Gastrocnemius medialis (tissue), 4 donors: ENCODE data around the gene FRK. TPM values are rescaled to one million over a fixed set of nuclear protein-coding genes. Genes with fewer than 3 reads are reported as not detected.

ENCODE experiments used
- ATAC-seq, 2 donors: fragments of 150-250 bp; one replicate each; pipeline ENCODE4 v1.9.1; 2016
- DNase-seq, 2 donors: peaks; one replicate each; pipeline ENCODE4 v3.0.0-alpha.2; 2019
- H3K27ac ChIP-seq, 4 donors: fragments of 200-600 bp; sonication (generic); 1 replicate in 1 of 4; 2 replicates in 3 of 4; pipeline ENCODE4 v1.5.1; 2016 to 2018; ENCODE audit warnings: mild to moderate bottlenecking in 2 of 4, moderate library complexity in 1 of 4
- H3K27me3 ChIP-seq, 3 donors: fragments of 200-600 bp; sonication (generic) in 2 of 3; 1 replicate in 1 of 3; 2 replicates in 2 of 3; pipeline versions ENCODE4 v1.5.1 to v1.6.0; 2016 to 2019; ENCODE audit warnings: mild to moderate bottlenecking in 1 of 3, moderate library complexity in 1 of 3
- H3K36me3 ChIP-seq, 2 donors: fragments of 200-600 bp; sonication (generic) in 1 of 2; one replicate each; pipeline ENCODE4 v1.5.1; 2017 to 2018
- H3K4me1 ChIP-seq, 2 donors: fragments of 200-600 bp; sonication (generic) in 1 of 2; one replicate each; pipeline ENCODE4 v1.5.1; 2016 to 2017; ENCODE audit warnings: mild to moderate bottlenecking in 2 of 2
- H3K4me3 ChIP-seq, 4 donors: fragments of 200-600 bp; sonication (generic) in 3 of 4; 1 replicate in 1 of 4; 2 replicates in 3 of 4; pipeline ENCODE4 v1.5.1; 2016 to 2019; ENCODE audit warnings: mild to moderate bottlenecking in 2 of 4
- H3K9me3 ChIP-seq, 3 donors: fragments of 200-600 bp; sonication (generic) in 2 of 3; 1 replicate in 1 of 3; 2 replicates in 2 of 3; pipeline ENCODE4 v1.5.1; 2016 to 2019
- POLR2A ChIP-seq, 2 donors: fragments of 450-650 bp; IDR thresholded peaks; one replicate each; pipeline ENCODE4 v1.6.1; 2017; ENCODE audit warnings: antibody characterized with exemption in 2 of 2, mild to moderate bottlenecking in 2 of 2, moderate library complexity in 2 of 2
- in situ Hi-C, 4 donors: fragments of 200-750 bp; cut with MboI; loops; one replicate each; pipeline versions ENCODE4 v1.15.0 to v1.8.0; 2017; ENCODE audit warnings: low sequenced_read_pairs in 4 of 4
- intact Hi-C: fragments of 100-400 bp; cut with DNase I; formaldehyde crosslinking; loops from one replicate; pipeline ENCODE4 v1.15.1; 2023; ENCODE audit warnings: low total_unique reads
- total RNA-seq, 4 donors: library from RNA; depleted of rRNA; stranded (reverse); fragments of >200 nt; gene quantifications; one replicate each; pipeline versions ENCODE4 v1.1.0 to v1.2.3, GENCODE V29; 2016
- TF ChIP-seq, protein P1 (sequence below), 5 experiments: fragments of 450-650 bp in 3 of 5; fragments of 200-600 bp in 2 of 5; sonication (generic) in 2 of 5; IDR thresholded peaks in 4 of 5; conservative IDR thresholded peaks in 1 of 5; 1 replicate in 4 of 5; 2 replicates in 1 of 5; pipeline ENCODE4 v1.5.1; 2016 to 2019; ENCODE audit warnings: antibody characterized with exemption in 5 of 5, mild to moderate bottlenecking in 3 of 5, moderate library complexity in 3 of 5

FRK gene
- total RNA-seq, 4 donors from 2014 or later = 1.3 to 4.8 (median 1.7) TPM

DNA sequence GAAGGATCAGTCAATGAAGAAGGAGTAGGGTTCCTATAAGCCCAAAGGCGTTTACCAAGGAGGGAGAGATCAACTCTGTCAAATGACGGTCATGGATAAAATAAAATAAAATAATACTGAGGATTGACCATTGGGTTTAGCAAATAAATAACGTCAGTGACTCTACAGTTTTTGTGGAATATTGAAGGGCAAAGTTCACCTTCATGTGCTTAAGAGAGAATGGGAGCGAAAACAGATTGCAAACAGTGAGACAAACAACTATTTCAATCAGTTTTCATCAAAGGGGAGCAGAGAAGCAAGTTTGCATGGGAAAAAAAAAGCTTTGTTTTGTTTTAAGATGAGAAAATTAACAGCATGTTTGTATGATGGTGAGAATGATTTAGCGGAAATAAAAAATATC, 22.4 kb upstream of the FRK start:
- no peak for ATAC-seq
- TF ChIP-seq, protein P1, sequence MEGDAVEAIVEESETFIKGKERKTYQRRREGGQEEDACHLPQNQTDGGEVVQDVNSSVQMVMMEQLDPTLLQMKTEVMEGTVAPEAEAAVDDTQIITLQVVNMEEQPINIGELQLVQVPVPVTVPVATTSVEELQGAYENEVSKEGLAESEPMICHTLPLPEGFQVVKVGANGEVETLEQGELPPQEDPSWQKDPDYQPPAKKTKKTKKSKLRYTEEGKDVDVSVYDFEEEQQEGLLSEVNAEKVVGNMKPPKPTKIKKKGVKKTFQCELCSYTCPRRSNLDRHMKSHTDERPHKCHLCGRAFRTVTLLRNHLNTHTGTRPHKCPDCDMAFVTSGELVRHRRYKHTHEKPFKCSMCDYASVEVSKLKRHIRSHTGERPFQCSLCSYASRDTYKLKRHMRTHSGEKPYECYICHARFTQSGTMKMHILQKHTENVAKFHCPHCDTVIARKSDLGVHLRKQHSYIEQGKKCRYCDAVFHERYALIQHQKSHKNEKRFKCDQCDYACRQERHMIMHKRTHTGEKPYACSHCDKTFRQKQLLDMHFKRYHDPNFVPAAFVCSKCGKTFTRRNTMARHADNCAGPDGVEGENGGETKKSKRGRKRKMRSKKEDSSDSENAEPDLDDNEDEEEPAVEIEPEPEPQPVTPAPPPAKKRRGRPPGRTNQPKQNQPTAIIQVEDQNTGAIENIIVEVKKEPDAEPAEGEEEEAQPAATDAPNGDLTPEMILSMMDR (IDR thresholded peaks at IDR 0.05 in 4 of 5, conservative IDR thresholded peaks at IDR 0.05 in 1 of 5) = no peak
- no peak for TF ChIP-seq POLR2A (IDR thresholded peaks at IDR 0.05)
- Histone ChIP-seq H3K9me3 (no peaks in the 10 kb centered on the region), H3K36me3 (no peaks in the 10 kb centered on the region), H3K27ac (no peak overlapping the region), H3K4me3 (no peak overlapping the region), H3K4me1 (no peaks in the 10 kb centered on the region), H3K27me3 (no peaks in the 10 kb centered on the region)
- no peak for DNase-seq
- intact Hi-C loops (no loop called here), in situ Hi-C loops (no loop called here)

DNA sequence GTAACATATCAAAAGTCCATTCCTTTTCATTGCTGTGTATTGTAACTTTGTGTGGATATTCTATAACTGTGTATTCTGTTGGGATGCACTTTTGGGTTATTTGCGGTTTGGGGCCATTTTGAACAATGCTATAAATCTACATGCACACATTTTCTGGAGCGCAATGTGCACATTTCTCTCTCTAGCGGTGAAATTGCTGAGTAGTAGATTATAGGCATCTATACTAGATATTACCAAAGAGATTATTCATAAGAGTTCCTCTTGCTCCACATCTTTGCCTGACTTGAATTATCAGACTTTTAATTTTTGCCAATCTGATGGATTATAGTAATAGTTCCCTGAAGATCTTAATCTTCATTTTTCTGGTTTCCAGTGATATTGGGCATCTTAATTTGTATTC, 18.3 kb upstream of the FRK start:
- no peaks in the 10 kb centered on the region for H3K36me3 ChIP-seq
- TF ChIP-seq POLR2A (IDR thresholded peaks at IDR 0.05) = no peak
- TF ChIP-seq, protein P1 (IDR thresholded peaks at IDR 0.05 in 4 of 5, conservative IDR thresholded peaks at IDR 0.05 in 1 of 5) = no peak
- H3K4me1 ChIP-seq = peaks cover 4 to 9% of the 10 kb centered on the region in 2 donors
- H3K9me3 ChIP-seq = no peaks in the 10 kb centered on the region
- H3K27me3 ChIP-seq = no peaks in the 10 kb centered on the region
- H3K27ac ChIP-seq = no peak overlapping the region
- DNase-seq (no peak), ATAC-seq (no peak)
- in situ Hi-C loops = no loop called here
- intact Hi-C loops = no loop called here
- H3K4me3 ChIP-seq = no peak overlapping the region

DNA sequence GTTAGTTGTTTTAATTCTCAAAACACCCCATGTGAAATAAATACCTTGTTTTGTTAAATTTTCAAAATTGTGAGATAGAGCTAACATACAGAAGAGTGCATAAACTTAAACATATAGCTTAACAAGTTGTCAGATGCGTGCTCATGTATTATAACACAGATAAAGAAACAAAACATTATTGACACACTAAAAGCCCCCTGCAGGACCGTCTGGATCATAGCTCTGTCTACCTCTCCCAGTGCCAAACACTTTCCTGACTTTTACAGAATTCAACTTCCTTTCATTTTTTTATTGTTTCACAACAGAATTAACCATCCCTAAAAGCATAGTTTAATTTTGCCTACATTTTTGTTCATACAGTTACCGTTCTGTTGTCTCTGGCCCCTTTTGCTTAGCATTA, 17.8 kb upstream of the FRK start:
- Histone ChIP-seq H3K36me3 (no peaks in the 10 kb centered on the region), H3K4me1 (peaks cover 7 to 13% of the 10 kb centered on the region in 2 donors), H3K4me3 (no peak overlapping the region), H3K27ac (no peak overlapping the region), H3K9me3 (no peaks in the 10 kb centered on the region), H3K27me3 (no peaks in the 10 kb centered on the region)
- in situ Hi-C loops (no loop called here), intact Hi-C loops (no loop called here)
- no peak for TF ChIP-seq POLR2A (IDR thresholded peaks at IDR 0.05)
- TF ChIP-seq, protein P1 (IDR thresholded peaks at IDR 0.05 in 4 of 5, conservative IDR thresholded peaks at IDR 0.05 in 1 of 5) = no peak
- DNase-seq (no peak), ATAC-seq (no peak)

DNA sequence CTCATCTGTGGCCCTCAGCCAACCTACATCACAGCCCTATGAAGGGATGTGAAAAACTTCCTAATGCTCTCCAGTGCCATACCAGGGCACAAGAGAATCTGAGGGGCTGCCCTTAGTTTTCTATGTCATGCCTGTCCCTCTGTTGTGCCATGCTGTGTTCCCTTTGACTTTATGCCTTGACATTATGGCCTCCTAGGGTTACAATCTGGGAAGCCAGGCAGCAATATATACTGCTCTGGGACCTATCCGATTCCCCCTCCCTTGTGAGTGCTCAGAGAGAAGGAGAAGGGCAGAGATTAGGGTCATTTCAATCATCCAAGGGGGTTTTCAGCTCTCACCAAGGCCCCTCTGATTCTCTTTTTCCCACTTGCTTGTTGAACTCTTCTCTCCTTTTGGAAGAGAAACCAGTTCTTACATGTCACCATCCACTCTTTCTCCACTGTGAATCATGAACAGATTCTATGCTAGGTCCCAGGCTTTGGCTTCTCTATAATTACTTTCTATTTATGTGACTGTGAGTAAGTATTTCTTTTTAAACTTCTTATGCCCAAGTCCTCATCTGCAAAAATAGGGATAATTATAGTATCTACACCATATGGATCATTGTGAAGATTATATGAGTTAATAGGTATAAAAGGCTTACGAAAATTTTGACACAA, 14.2 kb upstream of the FRK start:
- Histone ChIP-seq H3K27me3 (no peaks in the 10 kb centered on the region), H3K4me3 (no peak overlapping the region), H3K36me3 (no peaks in the 10 kb centered on the region), H3K9me3 (no peaks in the 10 kb centered on the region), H3K4me1 (peaks cover 24 to 39% of the 10 kb centered on the region in 2 donors), H3K27ac (peak overlapping the region; percentile 22 to 73 (median 54))
- in situ Hi-C loops = no loop called here
- DNase-seq (no peak), ATAC-seq (peak; percentile 85 to 89)
- TF ChIP-seq, protein P1 (IDR thresholded peaks at IDR 0.05 in 4 of 5, conservative IDR thresholded peaks at IDR 0.05 in 1 of 5) = no peak
- TF ChIP-seq POLR2A (IDR thresholded peaks at IDR 0.05) = no peak
- intact Hi-C loops = no loop called here
